Mammary epithelial cell (primary cell): Measurements from ENCODE around the gene RGS10.

Experiments used
- CTCF ChIP-seq, 2 donors: IDR thresholded peaks in 1 of 2; conservative IDR thresholded peaks in 1 of 2; 2 replicates each; pipeline ENCODE4 v1.5.1; 2011 to 2012; ENCODE audit warnings: inconsistent platforms in 2 of 2, low read length in 2 of 2, mild to moderate bottlenecking in 2 of 2, control low read depth in 1 of 2, low read depth in 1 of 2; ENCODE audit not compliant: insufficient read depth in 1 of 2; ENCODE audit errors: extremely low read depth in 1 of 2
- EZH2 ChIP-seq: IDR thresholded peaks from 2 replicates; pipeline ENCODE4 v1.6.1; 2012; ENCODE audit warnings: low read length, inconsistent platforms, borderline replicate concordance

- TF ChIP-seq EZH2, result no peak
- no peak for TF ChIP-seq CTCF (conservative IDR thresholded peaks at IDR 0.05 in 1 of 2, IDR thresholded peaks at IDR 0.05 in 1 of 2; ENCODE audit: extremely low read depth in 1 of 2, insufficient read depth in 1 of 2, low read depth in 1 of 2, low read length in 2 of 2)
These were observed 63.6 kb downstream of the RGS10 start for GRCh38 chr10:119478811-119479341.
